Iris pigment epithelial cell (primary cell): Measurements from ENCODE around the gene PCDHGA4.
"Not testable (repeated sequence)": the region's sequence is repeated elsewhere in the genome, so short reads cannot be mapped to it uniquely, and the experiment has no call there.

Source experiments
- DNase-seq: peaks from one replicate; pipeline ENCODE4 v3.0.0-alpha.2; 2011; ENCODE audit warnings: low read depth

The PCDHGA4 gene

DNA sequence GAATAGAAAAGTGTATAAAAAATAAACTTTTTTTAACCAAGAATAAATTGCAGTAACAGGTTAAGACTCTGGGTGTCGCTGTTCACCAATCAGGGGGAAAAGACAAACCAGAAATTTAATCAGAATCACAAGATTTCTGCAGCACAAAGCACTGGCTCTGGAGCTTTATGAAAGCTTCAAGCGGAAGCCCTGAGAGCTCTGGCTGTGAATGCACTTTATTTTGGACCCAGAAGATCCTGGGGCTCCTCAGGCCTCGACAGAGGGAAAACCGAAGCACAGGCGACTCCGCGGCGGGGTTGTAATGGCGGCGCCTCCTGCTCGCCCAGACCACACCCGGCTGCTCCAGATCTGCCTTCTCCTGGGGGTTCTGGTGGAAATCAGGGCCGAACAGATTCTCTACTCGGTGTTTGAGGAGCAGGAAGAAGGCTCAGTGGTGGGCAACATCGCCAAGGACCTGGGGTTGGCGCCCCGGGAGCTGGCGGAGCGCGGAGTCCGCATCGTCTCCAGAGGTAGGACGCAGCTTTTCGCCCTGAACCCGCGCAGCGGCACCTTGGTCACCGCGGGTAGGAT, at the start of gene PCDHGA4:
Gene PCDHGA4, plus strand, starts transcription at position 122 of the 570 bp plus-strand sequence. Its CDS starts 87 bp downstream, at position 209.
- peak; percentile 20 for DNase-seq

DNA sequence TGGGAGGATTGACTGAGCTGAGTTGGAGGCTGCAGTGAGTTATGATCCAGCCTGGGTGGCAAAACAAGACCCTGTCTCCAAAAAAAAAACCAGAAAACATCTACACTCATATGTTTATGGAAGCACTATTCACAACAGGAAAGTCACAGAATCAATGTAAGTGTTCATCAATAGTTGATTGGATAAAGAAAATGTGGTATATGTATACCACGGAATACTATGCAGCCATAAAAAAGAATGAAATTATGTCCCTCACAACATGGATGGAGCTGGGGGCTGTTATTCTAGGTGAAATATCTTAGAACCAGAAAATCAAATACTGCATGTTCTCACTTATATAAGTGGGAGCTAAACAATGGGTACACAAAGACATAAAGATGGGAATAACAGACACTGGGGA, 48.2 kb upstream of the PCDHGA4 start:
- DNase-seq: no peak

DNA sequence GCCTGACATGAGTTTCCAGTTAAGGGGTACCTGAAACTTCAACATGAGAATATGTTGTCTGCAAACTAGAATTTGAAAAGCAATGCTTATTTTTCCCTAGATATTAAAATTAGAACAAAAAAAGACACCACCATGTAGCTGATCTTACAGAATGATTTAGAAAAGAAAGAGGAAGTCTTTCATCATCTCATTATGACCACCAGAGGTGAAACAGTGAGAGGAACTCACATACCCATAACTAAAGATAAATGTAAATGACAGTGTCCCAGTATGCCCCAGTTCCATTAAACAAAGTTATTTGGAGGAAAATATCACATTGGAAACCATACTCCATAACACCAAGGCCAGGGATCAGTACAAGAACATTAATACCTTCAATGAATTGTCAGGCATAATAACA, 41.1 kb upstream of the PCDHGA4 start:
- no peak for DNase-seq

- not testable (repeated sequence) for DNase-seq
Measured at GRCh38 chr5:141316963-141317362, 37.9 kb upstream of the PCDHGA4 start.

GRCh38 chr5:141319202-141319601, 35.6 kb upstream of the PCDHGA4 start:
- DNase-seq: peak; percentile 62

DNA sequence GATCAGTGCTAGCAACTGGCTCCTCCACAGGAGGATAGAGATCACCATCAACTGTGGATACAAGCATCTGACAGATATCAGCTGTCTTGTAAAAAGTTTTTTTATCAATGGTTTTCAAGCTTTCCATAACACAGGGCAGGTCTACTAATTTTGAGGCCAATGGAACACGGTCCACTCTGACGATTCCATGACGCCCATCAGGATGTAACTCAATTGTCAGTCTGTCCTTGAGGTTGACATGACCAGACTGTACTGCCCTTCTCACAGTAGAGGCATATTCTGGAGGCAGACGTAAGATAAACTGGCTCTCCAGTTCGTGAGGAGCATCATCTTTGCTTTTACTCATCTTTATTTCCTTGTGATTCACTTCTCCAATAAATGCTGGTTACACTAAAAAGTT, 35.1 kb upstream of the PCDHGA4 start:
- no peak for DNase-seq

- DNase-seq: peak; percentile 92
Measured at GRCh38 chr5:141320225-141321169, 34.3 kb upstream of the PCDHGA4 start, which contains the start of gene TAF7. TSS of gene TAF7 (minus strand) at chr5:141320784. CDS start at chr5:141320044, 740 bp downstream.

GRCh38 chr5:141322261-141322660, 32.6 kb upstream of the PCDHGA4 start:
- no peak for DNase-seq

DNA sequence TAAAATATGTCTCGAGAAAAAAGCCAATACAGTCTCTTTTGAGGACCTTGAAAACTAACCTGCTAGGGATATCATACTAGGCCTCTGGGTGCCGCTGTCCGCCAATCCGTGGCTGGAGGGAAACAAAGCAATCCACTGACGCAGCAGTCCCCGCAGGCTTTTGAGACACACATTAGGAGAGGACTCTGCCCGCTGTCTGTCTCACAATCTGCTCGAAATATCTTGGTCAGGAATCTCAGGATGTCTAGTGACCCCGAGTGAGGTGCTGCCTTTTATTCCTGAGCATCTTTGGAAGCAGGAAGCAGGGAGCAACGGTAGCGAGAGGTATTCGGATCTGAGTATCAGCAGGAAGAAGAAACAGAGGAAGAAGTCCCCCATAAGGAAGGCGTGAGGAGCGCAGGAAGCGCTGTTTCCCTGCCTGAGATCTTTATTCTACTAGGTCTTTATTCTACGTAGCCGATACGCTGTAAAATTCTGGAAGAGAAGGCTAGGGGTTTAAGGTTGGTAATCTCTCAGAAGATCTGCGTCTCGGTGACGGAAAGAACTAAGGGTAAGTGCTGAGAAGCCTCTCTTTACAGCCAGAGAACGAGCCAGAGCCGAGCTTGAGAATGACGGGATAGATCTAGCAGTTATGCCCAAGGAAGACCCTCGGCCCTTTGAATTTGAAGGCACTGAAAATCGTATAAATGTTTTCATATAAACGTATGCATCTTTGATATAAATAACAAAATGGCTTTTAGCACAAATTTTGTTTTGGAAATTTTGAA, 28.6 kb upstream of the PCDHGA4 start:
- peak; percentile 83 for DNase-seq

DNA sequence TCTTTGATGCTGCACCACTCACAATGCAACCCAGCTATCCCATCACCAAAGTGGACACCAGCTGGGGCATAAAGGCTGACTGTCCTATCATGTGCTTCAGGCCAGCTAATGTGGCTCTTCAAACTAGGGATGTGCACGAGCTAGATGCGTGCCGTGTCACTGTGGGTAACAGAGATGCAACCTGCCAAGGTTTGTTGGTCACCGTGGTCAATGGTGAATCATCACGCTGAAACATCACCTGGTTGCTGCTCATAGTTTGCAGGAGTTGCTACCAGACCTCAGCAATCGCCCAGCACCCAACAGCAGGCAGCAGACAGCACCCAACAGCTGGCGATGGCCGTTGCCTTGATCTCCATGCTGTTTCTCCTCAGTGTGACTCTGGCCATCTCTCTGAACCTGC, 26.6 kb upstream of the PCDHGA4 start:
- DNase-seq: no peak

- peak; percentile 79 for DNase-seq
Measured at GRCh38 chr5:141330299-141331080, 24.3 kb upstream of the PCDHGA4 start, which contains the start of gene PCDHGA1. TSS of gene PCDHGA1 (plus strand) at chr5:141330514.

GRCh38 chr5:141332571-141332970, 22.2 kb upstream of the PCDHGA4 start:
- DNase-seq: not testable (repeated sequence)

- peak; percentile 61 for DNase-seq
Measured at GRCh38 chr5:141338538-141339306, 16.1 kb upstream of the PCDHGA4 start, which contains the start of gene PCDHGA2. TSS of gene PCDHGA2 (plus strand) at chr5:141338760.

GRCh38 chr5:141340781-141341354, 14.0 kb upstream of the PCDHGA4 start:
- DNase-seq: not testable (repeated sequence)

DNA sequence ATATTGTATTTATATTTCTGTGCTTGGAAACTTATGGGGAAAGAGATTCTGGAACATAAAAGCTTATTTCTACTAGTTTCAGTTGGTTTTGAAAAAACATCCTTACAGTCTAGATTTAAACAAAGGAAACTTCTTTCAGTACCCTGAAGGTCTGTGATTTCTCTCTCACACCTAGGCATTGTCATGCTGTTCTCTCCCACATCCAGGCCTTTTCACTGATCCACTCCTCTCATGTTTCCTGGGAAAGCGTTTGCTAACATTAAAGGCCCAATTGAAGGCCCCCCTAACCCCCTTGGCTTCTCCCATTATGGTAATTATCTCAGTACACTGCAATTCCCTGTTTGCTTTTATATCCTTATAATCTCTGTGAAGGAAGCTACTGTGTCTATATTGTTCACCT, 12.0 kb upstream of the PCDHGA4 start:
- no peak for DNase-seq

DNA sequence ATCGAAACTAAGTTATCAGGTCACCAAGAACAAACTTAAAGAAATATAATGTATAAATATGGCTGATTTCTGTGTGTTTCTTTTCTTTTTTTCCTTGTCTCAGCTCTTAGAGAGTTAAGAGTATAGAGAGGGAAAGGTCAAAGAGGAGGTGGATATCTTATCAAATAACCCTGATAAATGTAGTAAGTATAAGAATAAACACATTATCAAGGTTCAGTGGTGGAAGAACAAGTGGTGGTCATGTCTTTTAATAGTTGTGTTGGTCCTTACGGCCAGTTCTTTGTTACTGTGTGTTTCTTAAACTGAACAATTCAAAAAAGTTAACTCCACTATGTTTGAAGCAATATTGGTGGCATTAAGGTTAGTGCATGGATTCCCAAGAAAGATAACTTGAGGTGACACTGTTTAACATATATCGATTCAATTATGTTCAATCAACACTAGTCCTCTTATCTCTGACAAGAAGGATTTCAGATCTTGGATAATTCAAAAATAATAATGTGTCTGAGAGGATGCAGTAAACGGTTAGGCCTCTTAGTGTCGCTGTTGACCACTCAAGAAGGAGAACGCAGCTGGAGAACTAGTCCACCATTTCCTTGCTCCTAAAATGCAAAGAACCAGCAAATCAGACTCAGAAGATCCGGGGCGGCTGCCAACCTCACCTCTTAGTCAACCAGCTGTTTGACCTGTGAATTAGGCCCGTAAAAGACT, 11.4 kb upstream of the PCDHGA4 start, which contains the start of gene PCDHGA3:
Gene PCDHGA3, plus strand, starts transcription at position 588 of the 711 bp plus-strand sequence. CDS start 205 bp downstream, outside the sequence.
- DNase-seq: peak; percentile 56

GRCh38 chr5:141343953-141344463, 10.8 kb upstream of the PCDHGA4 start:
- no peak for DNase-seq

GRCh38 chr5:141345327-141345726, 9.5 kb upstream of the PCDHGA4 start:
- no peak for DNase-seq

- DNase-seq: not testable (repeated sequence)
Measured at GRCh38 chr5:141346017-141346416, 8.8 kb upstream of the PCDHGA4 start.
